GM21423 (cell line): ENCODE results near the gene CARD19.

Source experiments
- ATAC-seq: cut with Tn5 transposase; IDR thresholded peaks from one replicate; pipeline ENCODE4 v1.9.1; 2021; ENCODE audit warnings: mild to moderate bottlenecking, moderate library complexity; ENCODE audit not compliant: unreplicated experiment

Gene CARD19

GRCh38 chr9:93061791-93062763, 33.9 kb upstream of the CARD19 start:
- peak; percentile 35 for ATAC-seq

GRCh38 chr9:93064392-93065134, 31.5 kb upstream of the CARD19 start:
- ATAC-seq, result peak; percentile 79

GRCh38 chr9:93065135-93065720, 30.8 kb upstream of the CARD19 start:
- no peak for ATAC-seq

- no peak for ATAC-seq
These were observed 28.9 kb upstream of the CARD19 start for GRCh38 chr9:93066978-93067603.

GRCh38 chr9:93068956-93069355, 27.1 kb upstream of the CARD19 start:
- ATAC-seq, result no peak

- no peak for ATAC-seq
These were observed 24.6 kb upstream of the CARD19 start for GRCh38 chr9:93071464-93071863.

GRCh38 chr9:93072383-93072795, 23.6 kb upstream of the CARD19 start:
- no peak for ATAC-seq

GRCh38 chr9:93076101-93076791, 19.8 kb upstream of the CARD19 start:
- no peak for ATAC-seq

GRCh38 chr9:93076792-93077128, 19.3 kb upstream of the CARD19 start:
- ATAC-seq, result no peak

- ATAC-seq, result no peak
These were observed 18.6 kb upstream of the CARD19 start for GRCh38 chr9:93077367-93077766.

GRCh38 chr9:93077811-93078210, 18.2 kb upstream of the CARD19 start:
- ATAC-seq, result no peak

GRCh38 chr9:93079371-93079770, 16.6 kb upstream of the CARD19 start:
- ATAC-seq, result no peak

- ATAC-seq, result no peak
These were observed 15.6 kb upstream of the CARD19 start for GRCh38 chr9:93080406-93080805.

- no peak for ATAC-seq
These were observed 14.9 kb upstream of the CARD19 start for GRCh38 chr9:93081081-93081529.

- no peak for ATAC-seq
These were observed 14.1 kb upstream of the CARD19 start for GRCh38 chr9:93081931-93082330.

- ATAC-seq, result no peak
These were observed 13.1 kb upstream of the CARD19 start for GRCh38 chr9:93082841-93083411.

GRCh38 chr9:93083592-93084470, 12.2 kb upstream of the CARD19 start:
- ATAC-seq, result no peak

GRCh38 chr9:93084471-93084881, 11.5 kb upstream of the CARD19 start:
- ATAC-seq, result no peak

- no peak for ATAC-seq
These were observed 10.3 kb upstream of the CARD19 start for GRCh38 chr9:93085676-93086075.
